ENCODE results near the gene NEDD8.

Gene NEDD8

DNA sequence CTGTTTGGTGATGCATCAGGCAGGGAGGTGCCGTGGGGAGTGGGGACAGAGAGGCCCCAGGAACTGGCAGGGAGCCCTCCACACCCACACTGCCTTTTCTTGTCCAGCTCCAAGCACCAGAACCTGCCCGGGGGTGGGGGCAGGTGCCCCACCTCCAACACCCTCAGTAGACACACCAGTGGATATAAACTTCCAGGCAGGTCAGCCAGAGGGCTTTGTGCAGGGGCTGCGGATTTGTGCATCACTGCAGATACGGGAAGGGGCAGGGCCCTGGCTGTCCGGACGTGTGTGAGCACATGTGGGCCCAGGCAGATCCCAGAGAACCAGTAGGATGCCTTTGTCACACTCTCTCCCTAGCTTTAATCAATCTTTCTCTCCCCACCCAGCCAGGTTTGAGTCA, 32.1 kb upstream of the NEDD8 start:
- no peak for TF ChIP-seq TAF1 (IDR thresholded peaks at IDR 0.05; ENCODE audit: borderline replicate concordance, insufficient read depth, low read length)
- TF ChIP-seq REST (IDR thresholded peaks at IDR 0.05; ENCODE audit: insufficient read depth in 1 of 2, low read depth in 2 of 2, low read length in 2 of 2): no peak
- TF ChIP-seq POLR2AphosphoS5 (IDR thresholded peaks at IDR 0.05; ENCODE audit: low read depth, low read length): no peak
- TF ChIP-seq FOXP2 (optimal IDR thresholded peaks at IDR 0.05; ENCODE audit: borderline replicate concordance, extremely low read depth, extremely low read length, insufficient read depth): no peak
- TF ChIP-seq SIN3A (IDR thresholded peaks at IDR 0.05; ENCODE audit: borderline replicate concordance, insufficient read depth, low read length): no peak

DNA sequence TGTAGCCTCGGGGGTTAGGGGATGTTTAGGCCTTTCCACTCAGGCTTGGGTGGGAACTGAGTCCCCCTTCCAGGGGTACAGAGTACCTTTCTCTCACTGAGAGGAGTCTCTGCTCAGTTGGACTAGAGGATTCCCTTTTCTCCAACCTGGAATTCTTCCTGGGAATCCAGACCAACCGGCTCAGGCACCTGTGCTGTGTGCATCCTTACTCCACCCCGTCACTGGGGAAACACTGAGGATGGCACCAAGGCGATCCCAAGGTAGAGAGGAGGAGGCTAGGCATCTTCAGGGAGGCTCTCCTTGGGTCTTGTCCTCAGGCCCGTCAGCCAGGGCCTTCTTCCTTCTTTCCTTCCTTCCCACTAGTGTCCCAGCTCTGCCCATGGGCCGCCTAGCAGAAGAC, 31.7 kb upstream of the NEDD8 start:
- TF ChIP-seq POLR2AphosphoS5 (IDR thresholded peaks at IDR 0.05; ENCODE audit: low read depth, low read length) (no peak), SIN3A (IDR thresholded peaks at IDR 0.05; ENCODE audit: borderline replicate concordance, insufficient read depth, low read length) (no peak), REST (IDR thresholded peaks at IDR 0.05; ENCODE audit: insufficient read depth in 1 of 2, low read depth in 2 of 2, low read length in 2 of 2) (no peak), TAF1 (IDR thresholded peaks at IDR 0.05; ENCODE audit: borderline replicate concordance, insufficient read depth, low read length) (no peak), FOXP2 (optimal IDR thresholded peaks at IDR 0.05; ENCODE audit: borderline replicate concordance, extremely low read depth, extremely low read length, insufficient read depth) (no peak)

DNA sequence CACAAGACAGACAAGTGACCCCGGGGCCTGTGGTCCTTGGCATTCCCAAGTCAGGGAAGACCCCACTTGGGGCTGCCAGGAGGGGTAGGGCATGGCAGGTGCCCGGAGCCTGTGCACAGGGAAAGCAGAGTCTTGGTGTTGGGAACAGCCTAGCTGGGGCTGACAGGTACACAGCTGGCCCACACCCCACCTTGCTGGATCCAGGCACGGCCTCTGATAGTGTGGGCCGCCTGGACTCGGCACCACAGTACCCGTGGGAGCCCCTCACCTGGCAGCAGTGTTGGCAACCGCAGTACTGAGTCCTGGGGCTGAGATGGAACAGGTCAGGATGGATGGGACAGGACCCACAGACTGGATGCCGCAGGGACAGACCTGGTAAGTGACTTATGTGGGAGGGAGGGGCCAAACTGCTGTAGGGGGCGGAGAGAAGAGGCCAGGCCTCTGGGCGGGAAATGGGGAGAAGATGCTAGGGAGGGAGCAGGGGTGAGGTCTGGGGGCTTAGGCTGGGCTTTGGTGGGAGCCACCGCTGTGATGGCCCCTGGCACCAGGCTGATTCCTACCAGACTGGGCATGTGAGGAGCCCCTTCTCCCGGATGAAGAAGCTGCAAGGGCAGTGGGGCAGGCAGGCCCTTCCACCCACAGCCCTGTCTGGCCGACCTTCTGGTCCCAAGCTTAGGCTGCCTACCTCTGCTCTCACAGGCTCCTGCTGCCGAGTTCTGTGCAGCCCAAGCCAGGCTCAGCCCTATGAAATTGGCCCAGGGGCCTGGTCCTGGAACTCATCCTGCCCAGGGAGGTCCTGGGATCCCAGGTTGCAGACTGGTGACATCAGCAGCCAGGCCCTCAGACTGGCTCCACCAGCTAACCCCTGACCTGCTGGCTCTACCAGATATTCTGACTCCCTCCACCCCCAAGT, 30.9 kb upstream of the NEDD8 start, which contains the start of gene TGM1:
TSS of gene TGM1 (minus strand) at position 357 of the 913 bp plus-strand sequence. CDS start 825 bp downstream, outside the sequence.
- TF ChIP-seq FOXP2 (optimal IDR thresholded peaks at IDR 0.05; ENCODE audit: borderline replicate concordance, extremely low read depth, extremely low read length, insufficient read depth) (no peak), POLR2AphosphoS5 (IDR thresholded peaks at IDR 0.05; ENCODE audit: low read depth, low read length) (no peak), REST (IDR thresholded peaks at IDR 0.05; ENCODE audit: insufficient read depth in 1 of 2, low read depth in 2 of 2, low read length in 2 of 2) (no peak), TAF1 (IDR thresholded peaks at IDR 0.05; ENCODE audit: borderline replicate concordance, insufficient read depth, low read length) (no peak), SIN3A (IDR thresholded peaks at IDR 0.05; ENCODE audit: borderline replicate concordance, insufficient read depth, low read length) (no peak)

DNA sequence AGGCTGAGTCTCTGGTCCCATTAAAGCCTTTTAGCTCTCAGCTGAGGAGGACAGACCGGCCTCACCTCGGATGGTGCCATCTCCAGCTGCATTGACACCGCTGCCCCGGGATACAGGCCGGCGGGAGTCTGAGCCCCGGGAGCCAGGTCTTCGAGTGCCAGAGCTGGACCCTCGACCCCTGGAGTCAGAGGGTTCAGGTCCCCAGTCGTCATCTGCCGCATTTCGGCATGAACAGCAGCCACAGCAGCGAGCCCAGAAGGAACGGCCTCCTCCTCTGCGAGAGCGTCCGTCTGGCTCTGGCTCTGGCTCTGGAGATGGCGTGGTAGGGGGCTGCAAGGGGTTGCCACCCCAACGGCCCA, 29.8 kb upstream of the NEDD8 start:
- TF ChIP-seq SIN3A (IDR thresholded peaks at IDR 0.05; ENCODE audit: borderline replicate concordance, insufficient read depth, low read length): no peak

- TF ChIP-seq REST (IDR thresholded peaks at IDR 0.05; ENCODE audit: insufficient read depth in 1 of 2, low read depth in 2 of 2, low read length in 2 of 2): no peak
- no peak for TF ChIP-seq POLR2AphosphoS5 (IDR thresholded peaks at IDR 0.05; ENCODE audit: low read depth, low read length)
- no peak for TF ChIP-seq SIN3A (IDR thresholded peaks at IDR 0.05; ENCODE audit: borderline replicate concordance, insufficient read depth, low read length)
- TF ChIP-seq TAF1 (IDR thresholded peaks at IDR 0.05; ENCODE audit: borderline replicate concordance, insufficient read depth, low read length): no peak
- TF ChIP-seq FOXP2 (optimal IDR thresholded peaks at IDR 0.05; ENCODE audit: borderline replicate concordance, extremely low read depth, extremely low read length, insufficient read depth): no peak
These were observed 29.2 kb upstream of the NEDD8 start for GRCh38 chr14:24261256-24261968.

Data from PFSK-1 (cell line).